ENCODE results near the gene PIP4K2A. TPM values are rescaled to one million over a fixed set of nuclear protein-coding genes. Genes with fewer than 3 reads are reported as not detected.
"Not testable (repeated sequence)": the region's sequence is repeated elsewhere in the genome, so short reads cannot be mapped to it uniquely, and the experiment has no call there.

PIP4K2A gene
- total RNA-seq, 1 experiment from 2014 or later, result 24.2 TPM

GRCh38 chr10:22754296-22754695 is 39.9 kb upstream of the PIP4K2A start:
- Mint-ChIP-seq H3K27me3 (ENCODE audit: unreplicated experiment) (no peaks in the 10 kb centered on the region), H3K4me1 (ENCODE audit: low read depth, unreplicated experiment) (no peaks in the 10 kb centered on the region), H3K4me3 (ENCODE audit: low read depth, unreplicated experiment) (no peak overlapping the region), H3K9me3 (ENCODE audit: low read depth, unreplicated experiment) (no peaks in the 10 kb centered on the region), H3K36me3 (ENCODE audit: insufficient read depth, unreplicated experiment) (no peaks in the 10 kb centered on the region), H3K27ac (ENCODE audit: unreplicated experiment) (no peak overlapping the region)
- CTCF ChIA-PET, result no interaction called here
- no peak for DNase-seq
- intact Hi-C loops (cut with micrococcal nuclease; ENCODE audit: unreplicated experiment), result no loop called here
- no peak for TF ChIP-seq CTCF (IDR thresholded peaks at IDR 0.05; ENCODE audit: unreplicated experiment)
- BruUV-seq (replicated peaks), result no TSS peak

- CTCF ChIA-PET, result no interaction called here
- H3K4me1 Mint-ChIP-seq (ENCODE audit: low read depth, unreplicated experiment), result no peaks in the 10 kb centered on the region
- H3K27me3 Mint-ChIP-seq (ENCODE audit: unreplicated experiment), result no peaks in the 10 kb centered on the region
- no peaks in the 10 kb centered on the region for H3K36me3 Mint-ChIP-seq (ENCODE audit: insufficient read depth, unreplicated experiment)
- H3K27ac Mint-ChIP-seq (ENCODE audit: unreplicated experiment), result no peak overlapping the region
- BruUV-seq (replicated peaks), result no TSS peak
- DNase-seq, result no peak
- intact Hi-C loops (cut with micrococcal nuclease; ENCODE audit: unreplicated experiment), result no loop called here
- no peaks in the 10 kb centered on the region for H3K9me3 Mint-ChIP-seq (ENCODE audit: low read depth, unreplicated experiment)
- no peak overlapping the region for H3K4me3 Mint-ChIP-seq (ENCODE audit: low read depth, unreplicated experiment)
- no peak for TF ChIP-seq CTCF (IDR thresholded peaks at IDR 0.05; ENCODE audit: unreplicated experiment)
These were observed 39.4 kb upstream of the PIP4K2A start for GRCh38 chr10:22753786-22754185.

- no TSS peak for BruUV-seq (replicated peaks)
- no peak for DNase-seq
- Mint-ChIP-seq H3K27me3 (ENCODE audit: unreplicated experiment) (no peaks in the 10 kb centered on the region), H3K27ac (ENCODE audit: unreplicated experiment) (no peak overlapping the region), H3K4me1 (ENCODE audit: low read depth, unreplicated experiment) (no peaks in the 10 kb centered on the region), H3K4me3 (ENCODE audit: low read depth, unreplicated experiment) (no peak overlapping the region), H3K9me3 (ENCODE audit: low read depth, unreplicated experiment) (no peaks in the 10 kb centered on the region), H3K36me3 (ENCODE audit: insufficient read depth, unreplicated experiment) (no peaks in the 10 kb centered on the region)
- intact Hi-C loops (cut with micrococcal nuclease; ENCODE audit: unreplicated experiment), result no loop called here
- CTCF ChIA-PET, result interaction anchor here (0.6 kb wide), 1 partner anchor 20 kb away, joined by 4 read pairs; no protein-coding TSS in a partner anchor
- no peak for TF ChIP-seq CTCF (IDR thresholded peaks at IDR 0.05; ENCODE audit: unreplicated experiment)
These were observed 38.0 kb upstream of the PIP4K2A start for GRCh38 chr10:22752272-22752889.

- Mint-ChIP-seq H3K4me3 (ENCODE audit: low read depth, unreplicated experiment) (no peak overlapping the region), H3K9me3 (ENCODE audit: low read depth, unreplicated experiment) (no peaks in the 10 kb centered on the region), H3K36me3 (ENCODE audit: insufficient read depth, unreplicated experiment) (no peaks in the 10 kb centered on the region), H3K27ac (ENCODE audit: unreplicated experiment) (no peak overlapping the region), H3K4me1 (ENCODE audit: low read depth, unreplicated experiment) (no peaks in the 10 kb centered on the region), H3K27me3 (ENCODE audit: unreplicated experiment) (no peaks in the 10 kb centered on the region)
- DNase-seq, result no peak
- intact Hi-C loops (cut with micrococcal nuclease; ENCODE audit: unreplicated experiment), result no loop called here
- BruUV-seq (replicated peaks), result no TSS peak
- TF ChIP-seq CTCF (IDR thresholded peaks at IDR 0.05; ENCODE audit: unreplicated experiment), result no peak
- CTCF ChIA-PET, result interaction anchor here (0.6 kb wide), 1 partner anchor 1485 kb away, joined by 3 read pairs; no protein-coding TSS in a partner anchor
These were observed 35.8 kb upstream of the PIP4K2A start for GRCh38 chr10:22750131-22750530.

- DNase-seq; CTCF ChIA-PET; H3K27ac Mint-ChIP-seq (ENCODE audit: unreplicated experiment); intact Hi-C loops (cut with micrococcal nuclease; ENCODE audit: unreplicated experiment); H3K9me3 Mint-ChIP-seq (ENCODE audit: low read depth, unreplicated experiment); H3K4me3 Mint-ChIP-seq (ENCODE audit: low read depth, unreplicated experiment); BruUV-seq (replicated peaks); H3K27me3 Mint-ChIP-seq (ENCODE audit: unreplicated experiment); H3K36me3 Mint-ChIP-seq (ENCODE audit: insufficient read depth, unreplicated experiment): not testable (repeated sequence)
- H3K4me1 Mint-ChIP-seq (ENCODE audit: low read depth, unreplicated experiment), result peaks cover 14% of the 10 kb centered on the region
These were observed 30.5 kb upstream of the PIP4K2A start for GRCh38 chr10:22744858-22745257.

Measured in Calu3 (cell line).